ENCODE data around the gene BNIP1. TPM values are rescaled to one million over a fixed set of nuclear protein-coding genes. Genes with fewer than 3 reads are reported as not detected.

BNIP1 gene
- total RNA-seq, 1 experiment from 2014 or later = 12.3 TPM

DNA sequence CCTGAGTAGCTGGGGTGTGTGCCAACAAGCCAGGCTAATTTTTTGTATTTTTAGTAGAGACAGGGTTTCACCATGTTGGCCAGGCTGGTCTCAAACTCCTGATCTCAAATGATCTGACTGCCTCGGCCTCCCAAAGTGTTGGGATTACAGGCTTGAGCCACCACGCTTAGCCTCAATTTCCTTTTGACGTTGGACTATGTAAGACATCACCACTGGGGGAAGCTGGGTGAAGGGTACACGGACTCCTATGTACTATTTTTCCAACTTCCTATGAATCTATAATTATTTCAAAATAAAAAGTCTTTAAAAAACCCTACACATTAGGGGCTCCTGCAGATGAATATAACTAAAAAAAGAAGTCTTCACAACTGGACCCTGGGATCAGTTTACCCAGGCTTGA, 46.7 kb downstream of the BNIP1 start:
- intact Hi-C loops (cut with micrococcal nuclease; ENCODE audit: unreplicated experiment) (no loop called here), in situ Hi-C loops (cut with HindIII; ENCODE audit: low pct_unique_long_range_greater_than_20kb, low sequenced_read_pairs) (no loop called here)
- DNase-seq (ENCODE audit: low read depth, low spot score) (no peak), ATAC-seq (no peak)
- H3K4me3 ChIP-seq (ENCODE audit: low read depth in 2 of 2, low read length in 2 of 2) = no peak overlapping the region
- no peak for TF ChIP-seq SIN3A (IDR thresholded peaks at IDR 0.05; ENCODE audit: borderline replicate concordance, insufficient read depth, low read depth, low read length)
- TF ChIP-seq POLR2AphosphoS5 (IDR thresholded peaks at IDR 0.05; ENCODE audit: low read depth, low read length) = no peak
- TF ChIP-seq TCF7L2 (IDR thresholded peaks at IDR 0.05; ENCODE audit: low read depth, low read length) = no peak
- TF ChIP-seq, protein P1, sequence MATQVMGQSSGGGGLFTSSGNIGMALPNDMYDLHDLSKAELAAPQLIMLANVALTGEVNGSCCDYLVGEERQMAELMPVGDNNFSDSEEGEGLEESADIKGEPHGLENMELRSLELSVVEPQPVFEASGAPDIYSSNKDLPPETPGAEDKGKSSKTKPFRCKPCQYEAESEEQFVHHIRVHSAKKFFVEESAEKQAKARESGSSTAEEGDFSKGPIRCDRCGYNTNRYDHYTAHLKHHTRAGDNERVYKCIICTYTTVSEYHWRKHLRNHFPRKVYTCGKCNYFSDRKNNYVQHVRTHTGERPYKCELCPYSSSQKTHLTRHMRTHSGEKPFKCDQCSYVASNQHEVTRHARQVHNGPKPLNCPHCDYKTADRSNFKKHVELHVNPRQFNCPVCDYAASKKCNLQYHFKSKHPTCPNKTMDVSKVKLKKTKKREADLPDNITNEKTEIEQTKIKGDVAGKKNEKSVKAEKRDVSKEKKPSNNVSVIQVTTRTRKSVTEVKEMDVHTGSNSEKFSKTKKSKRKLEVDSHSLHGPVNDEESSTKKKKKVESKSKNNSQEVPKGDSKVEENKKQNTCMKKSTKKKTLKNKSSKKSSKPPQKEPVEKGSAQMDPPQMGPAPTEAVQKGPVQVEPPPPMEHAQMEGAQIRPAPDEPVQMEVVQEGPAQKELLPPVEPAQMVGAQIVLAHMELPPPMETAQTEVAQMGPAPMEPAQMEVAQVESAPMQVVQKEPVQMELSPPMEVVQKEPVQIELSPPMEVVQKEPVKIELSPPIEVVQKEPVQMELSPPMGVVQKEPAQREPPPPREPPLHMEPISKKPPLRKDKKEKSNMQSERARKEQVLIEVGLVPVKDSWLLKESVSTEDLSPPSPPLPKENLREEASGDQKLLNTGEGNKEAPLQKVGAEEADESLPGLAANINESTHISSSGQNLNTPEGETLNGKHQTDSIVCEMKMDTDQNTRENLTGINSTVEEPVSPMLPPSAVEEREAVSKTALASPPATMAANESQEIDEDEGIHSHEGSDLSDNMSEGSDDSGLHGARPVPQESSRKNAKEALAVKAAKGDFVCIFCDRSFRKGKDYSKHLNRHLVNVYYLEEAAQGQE (IDR thresholded peaks at IDR 0.05; ENCODE audit: insufficient read depth in 1 of 2, low read depth in 2 of 2, low read length in 1 of 2) = no peak
- TF ChIP-seq, protein P2, sequence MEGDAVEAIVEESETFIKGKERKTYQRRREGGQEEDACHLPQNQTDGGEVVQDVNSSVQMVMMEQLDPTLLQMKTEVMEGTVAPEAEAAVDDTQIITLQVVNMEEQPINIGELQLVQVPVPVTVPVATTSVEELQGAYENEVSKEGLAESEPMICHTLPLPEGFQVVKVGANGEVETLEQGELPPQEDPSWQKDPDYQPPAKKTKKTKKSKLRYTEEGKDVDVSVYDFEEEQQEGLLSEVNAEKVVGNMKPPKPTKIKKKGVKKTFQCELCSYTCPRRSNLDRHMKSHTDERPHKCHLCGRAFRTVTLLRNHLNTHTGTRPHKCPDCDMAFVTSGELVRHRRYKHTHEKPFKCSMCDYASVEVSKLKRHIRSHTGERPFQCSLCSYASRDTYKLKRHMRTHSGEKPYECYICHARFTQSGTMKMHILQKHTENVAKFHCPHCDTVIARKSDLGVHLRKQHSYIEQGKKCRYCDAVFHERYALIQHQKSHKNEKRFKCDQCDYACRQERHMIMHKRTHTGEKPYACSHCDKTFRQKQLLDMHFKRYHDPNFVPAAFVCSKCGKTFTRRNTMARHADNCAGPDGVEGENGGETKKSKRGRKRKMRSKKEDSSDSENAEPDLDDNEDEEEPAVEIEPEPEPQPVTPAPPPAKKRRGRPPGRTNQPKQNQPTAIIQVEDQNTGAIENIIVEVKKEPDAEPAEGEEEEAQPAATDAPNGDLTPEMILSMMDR (IDR thresholded peaks at IDR 0.05) = no peak
- no TSS peak for BruUV-seq (replicated peaks)
- no peaks in the 10 kb centered on the region for H3K9me3 ChIP-seq (ENCODE audit: control insufficient read depth, insufficient read depth, low read depth, low read length)
- no peak overlapping the region for H3K27ac ChIP-seq (ENCODE audit: low read length)
- no peaks in the 10 kb centered on the region for H3K4me1 ChIP-seq (ENCODE audit: control insufficient read depth, insufficient read depth, low read length)
- H3K27me3 ChIP-seq (ENCODE audit: control insufficient read depth, insufficient read depth, low read length) = no peaks in the 10 kb centered on the region
- CTCF ChIA-PET = no interaction called here
- H3K36me3 ChIP-seq (ENCODE audit: control insufficient read depth, insufficient read depth, low read length) = no peaks in the 10 kb centered on the region
- POLR2A ChIA-PET = no interaction called here

DNA sequence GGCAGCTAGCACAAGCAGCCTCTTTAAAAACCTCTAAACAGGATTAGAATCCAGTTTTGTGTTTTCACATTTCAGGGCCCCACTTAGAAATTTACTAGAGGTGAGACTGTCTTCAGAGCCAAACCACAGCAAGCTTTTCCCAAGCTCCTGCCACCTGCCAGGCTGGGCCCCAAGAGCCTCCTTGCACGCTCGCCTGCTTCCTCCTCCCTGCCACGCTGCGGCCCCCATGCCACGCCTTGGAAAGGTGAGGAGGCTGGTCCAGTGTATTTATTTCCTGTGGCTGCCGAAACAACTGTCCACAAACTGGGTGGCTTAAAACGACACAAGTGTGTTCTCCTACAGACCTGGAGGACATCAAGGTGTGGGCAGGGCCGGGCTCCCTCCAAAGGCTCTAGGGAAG, 47.2 kb downstream of the BNIP1 start:
- no peak for DNase-seq (ENCODE audit: low read depth, low spot score)
- CTCF ChIA-PET = no interaction called here
- Histone ChIP-seq H3K27ac (ENCODE audit: low read length) (no peak overlapping the region), H3K4me1 (ENCODE audit: control insufficient read depth, insufficient read depth, low read length) (no peaks in the 10 kb centered on the region), H3K36me3 (ENCODE audit: control insufficient read depth, insufficient read depth, low read length) (no peaks in the 10 kb centered on the region), H3K27me3 (ENCODE audit: control insufficient read depth, insufficient read depth, low read length) (no peaks in the 10 kb centered on the region), H3K4me3 (ENCODE audit: low read depth in 2 of 2, low read length in 2 of 2) (no peak overlapping the region), H3K9me3 (ENCODE audit: control insufficient read depth, insufficient read depth, low read depth, low read length) (no peaks in the 10 kb centered on the region)
- ATAC-seq = no peak
- intact Hi-C loops (cut with micrococcal nuclease; ENCODE audit: unreplicated experiment) = no loop called here
- no peak for TF ChIP-seq POLR2AphosphoS5 (IDR thresholded peaks at IDR 0.05; ENCODE audit: low read depth, low read length)
- TF ChIP-seq, protein P2 (IDR thresholded peaks at IDR 0.05) = no peak
- TF ChIP-seq, protein P1 (IDR thresholded peaks at IDR 0.05; ENCODE audit: insufficient read depth in 1 of 2, low read depth in 2 of 2, low read length in 1 of 2) = no peak
- no peak for TF ChIP-seq TCF7L2 (IDR thresholded peaks at IDR 0.05; ENCODE audit: low read depth, low read length)
- TF ChIP-seq SIN3A (IDR thresholded peaks at IDR 0.05; ENCODE audit: borderline replicate concordance, insufficient read depth, low read depth, low read length) = no peak
- no TSS peak for BruUV-seq (replicated peaks)
- in situ Hi-C loops (cut with HindIII; ENCODE audit: low pct_unique_long_range_greater_than_20kb, low sequenced_read_pairs) = no loop called here
- POLR2A ChIA-PET = no interaction called here

Data from Panc1 (cell line).